DOHH2 (cell line): ENCODE measurements around the gene LRRC58.

Source experiments
- H3F3A ChIP-seq: fragments of 200-600 bp; sonication (generic), shearing (Covaris generic); 2 replicates; pipeline ENCODE4 v1.6.0; 2016; ENCODE audit warnings: antibody characterized with exemption, mild to moderate bottlenecking; ENCODE audit not compliant: control insufficient read depth, insufficient read depth
- H3K27ac ChIP-seq: fragments of 200-600 bp; sonication (generic); 2 replicates; pipeline ENCODE4 v1.5.1; 2014; ENCODE audit warnings: low read depth, mild to moderate bottlenecking, low read length, moderate library complexity
- H3K27me3 ChIP-seq: fragments of 200-600 bp; sonication (generic); 2 replicates; pipeline ENCODE4 v1.6.1; 2014; ENCODE audit warnings: mild to moderate bottlenecking, low read length, mixed read lengths; ENCODE audit not compliant: control insufficient read depth
- H3K36me3 ChIP-seq: fragments of 200-600 bp; sonication (generic); 2 replicates; pipeline ENCODE4 v1.6.1; 2014; ENCODE audit warnings: mild to moderate bottlenecking, low read length, moderate library complexity, mixed read lengths; ENCODE audit not compliant: control insufficient read depth
- H3K4me1 ChIP-seq: fragments of 200-600 bp; sonication (generic); 2 replicates; pipeline ENCODE4 v1.6.1; 2014; ENCODE audit warnings: mild to moderate bottlenecking, low read length, mixed read lengths; ENCODE audit not compliant: control insufficient read depth
- H3K4me2 ChIP-seq: fragments of 200-600 bp; sonication (generic); 2 replicates; pipeline ENCODE4 v1.6.0; 2014; ENCODE audit warnings: mild to moderate bottlenecking, low read length, moderate library complexity
- H3K4me3 ChIP-seq: fragments of 200-600 bp; sonication (generic); 2 replicates; pipeline ENCODE4 v1.5.1; 2014; ENCODE audit warnings: mild to moderate bottlenecking, low read length, mixed read lengths
- H3K79me2 ChIP-seq: fragments of 200-600 bp; sonication (generic); 2 replicates; pipeline ENCODE4 v1.6.1; 2014; ENCODE audit warnings: mild to moderate bottlenecking, low read length, mixed read lengths; ENCODE audit not compliant: control insufficient read depth
- H3K9me2 ChIP-seq: fragments of 200-600 bp; sonication (generic); replicated peaks from 2 replicates; pipeline ENCODE4 v1.6.1; 2014; ENCODE audit warnings: mild to moderate bottlenecking, low read length, mixed read lengths; ENCODE audit not compliant: control insufficient read depth
- H3K9me3 ChIP-seq: fragments of 200-600 bp; sonication (generic); 2 replicates; pipeline ENCODE4 v1.6.1; 2014; ENCODE audit warnings: antibody characterized with exemption, low read length, mixed read lengths; ENCODE audit not compliant: control insufficient read depth, insufficient read depth
- H4K20me1 ChIP-seq: fragments of 200-600 bp; sonication (generic); 2 replicates; pipeline ENCODE4 v1.6.0; 2014; ENCODE audit warnings: low read depth, mild to moderate bottlenecking, antibody characterized with exemption, low read length, moderate library complexity; ENCODE audit not compliant: control insufficient read depth, insufficient read depth
- EZH2phosphoT487 ChIP-seq: fragments of 200-600 bp; sonication (generic); IDR thresholded peaks from 2 replicates; pipeline ENCODE4 v1.6.1; 2017; ENCODE audit warnings: borderline replicate concordance, mild to moderate bottlenecking, antibody characterized with exemption, low read length, moderate library complexity, mixed read lengths
- TF ChIP-seq, protein P1 (sequence below): fragments of 200-600 bp; sonication (generic); IDR thresholded peaks from one replicate; pipeline ENCODE4 v1.5.1; 2014; ENCODE audit warnings: antibody characterized with exemption, mild to moderate bottlenecking, low read depth, low read length; ENCODE audit not compliant: poor library complexity, severe bottlenecking

The LRRC58 gene

DNA sequence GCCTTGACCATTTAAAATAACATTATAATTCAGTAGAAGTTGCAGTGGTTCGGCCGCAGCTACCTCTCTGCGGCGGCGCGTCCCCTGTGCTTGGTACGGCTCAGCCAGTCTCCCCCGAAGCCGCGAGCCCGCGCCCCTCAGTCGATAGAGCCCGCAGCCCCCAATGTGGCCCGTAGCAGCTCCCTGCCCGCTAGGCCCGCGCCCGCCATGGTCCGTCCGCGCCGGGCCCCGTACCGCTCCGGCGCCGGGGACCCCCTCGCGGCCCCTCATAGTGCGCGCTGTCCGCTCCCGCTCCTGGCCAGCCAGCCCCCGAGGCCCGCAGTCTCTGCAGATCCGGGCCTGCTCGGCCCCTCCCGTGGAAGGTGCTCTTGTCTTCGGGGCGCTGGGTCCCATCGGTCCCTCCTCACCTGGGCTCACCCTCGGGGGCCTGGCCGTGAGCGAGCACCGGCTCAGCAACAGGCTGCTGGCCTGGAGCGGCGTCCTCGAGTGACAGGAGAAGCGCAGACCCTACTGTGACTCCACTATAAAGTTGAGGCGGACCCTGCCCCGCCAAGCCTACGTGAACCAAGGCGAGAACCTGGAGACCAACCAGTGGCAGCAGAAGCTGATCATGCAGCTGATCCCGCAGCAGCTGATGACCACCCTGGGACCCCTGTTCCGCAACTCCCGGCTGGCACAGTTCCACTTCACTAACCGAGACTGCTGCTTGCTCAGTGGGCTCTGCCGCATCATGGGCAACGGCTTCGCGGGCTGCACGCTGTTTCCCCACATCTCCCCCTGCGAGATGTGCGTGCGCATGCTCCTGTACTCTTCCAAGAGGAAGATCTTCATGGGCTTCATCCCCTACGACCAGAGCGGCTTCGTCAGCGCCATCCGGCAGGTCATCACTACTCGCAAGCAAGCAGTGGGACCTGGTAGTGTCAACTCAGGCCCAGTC is 42.4 kb downstream of the LRRC58 start:
- Histone ChIP-seq H3K27me3 (no peaks in the 10 kb centered on the region), H3F3A (no peaks in the 10 kb centered on the region)

DNA sequence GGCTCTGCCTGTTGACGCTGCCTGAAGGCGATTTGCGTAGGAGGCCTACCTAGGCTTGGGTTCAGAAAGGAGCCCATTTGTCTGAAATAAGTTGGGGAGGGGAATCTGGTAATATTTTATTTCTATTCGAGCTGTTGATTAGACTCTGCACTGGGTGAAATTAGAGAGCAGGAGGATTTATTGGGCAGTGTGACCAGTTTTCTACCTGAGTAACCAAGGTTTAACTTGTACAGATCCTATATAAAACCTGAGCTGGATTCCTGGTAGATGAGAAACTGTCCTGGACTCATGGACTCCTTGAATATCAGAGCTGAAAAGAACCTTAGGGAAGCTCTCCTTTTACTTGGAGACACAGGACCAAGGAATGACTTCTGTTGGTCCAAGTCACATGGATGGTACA is 44.5 kb downstream of the LRRC58 start:
- Histone ChIP-seq H3K79me2 (no peaks in the 10 kb centered on the region), H4K20me1 (no peaks in the 10 kb centered on the region), H3K27ac (no peak overlapping the region), H3K4me2 (no peak overlapping the region), H3K9me3 (no peaks in the 10 kb centered on the region), H3K27me3 (no peaks in the 10 kb centered on the region), H3K4me1 (no peaks in the 10 kb centered on the region), H3K4me3 (no peak overlapping the region), H3K9me2 (no peaks in the 10 kb centered on the region), H3F3A (no peaks in the 10 kb centered on the region), H3K36me3 (no peaks in the 10 kb centered on the region)
- TF ChIP-seq EZH2phosphoT487 = no peak
- TF ChIP-seq, protein P1, sequence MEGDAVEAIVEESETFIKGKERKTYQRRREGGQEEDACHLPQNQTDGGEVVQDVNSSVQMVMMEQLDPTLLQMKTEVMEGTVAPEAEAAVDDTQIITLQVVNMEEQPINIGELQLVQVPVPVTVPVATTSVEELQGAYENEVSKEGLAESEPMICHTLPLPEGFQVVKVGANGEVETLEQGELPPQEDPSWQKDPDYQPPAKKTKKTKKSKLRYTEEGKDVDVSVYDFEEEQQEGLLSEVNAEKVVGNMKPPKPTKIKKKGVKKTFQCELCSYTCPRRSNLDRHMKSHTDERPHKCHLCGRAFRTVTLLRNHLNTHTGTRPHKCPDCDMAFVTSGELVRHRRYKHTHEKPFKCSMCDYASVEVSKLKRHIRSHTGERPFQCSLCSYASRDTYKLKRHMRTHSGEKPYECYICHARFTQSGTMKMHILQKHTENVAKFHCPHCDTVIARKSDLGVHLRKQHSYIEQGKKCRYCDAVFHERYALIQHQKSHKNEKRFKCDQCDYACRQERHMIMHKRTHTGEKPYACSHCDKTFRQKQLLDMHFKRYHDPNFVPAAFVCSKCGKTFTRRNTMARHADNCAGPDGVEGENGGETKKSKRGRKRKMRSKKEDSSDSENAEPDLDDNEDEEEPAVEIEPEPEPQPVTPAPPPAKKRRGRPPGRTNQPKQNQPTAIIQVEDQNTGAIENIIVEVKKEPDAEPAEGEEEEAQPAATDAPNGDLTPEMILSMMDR = no peak

More for the DNA sequence above, 42.4 kb downstream of the LRRC58 start:
- Histone ChIP-seq H3K9me3 (no peaks in the 10 kb centered on the region), H3K79me2 (no peaks in the 10 kb centered on the region), H3K4me2 (no peak overlapping the region), H3K9me2 (no peaks in the 10 kb centered on the region), H3K4me3 (no peak overlapping the region), H4K20me1 (no peaks in the 10 kb centered on the region), H3K27ac (no peak overlapping the region), H3K36me3 (no peaks in the 10 kb centered on the region), H3K4me1 (no peaks in the 10 kb centered on the region)
- no peak for TF ChIP-seq EZH2phosphoT487
- TF ChIP-seq, protein P1 = no peak

DNA sequence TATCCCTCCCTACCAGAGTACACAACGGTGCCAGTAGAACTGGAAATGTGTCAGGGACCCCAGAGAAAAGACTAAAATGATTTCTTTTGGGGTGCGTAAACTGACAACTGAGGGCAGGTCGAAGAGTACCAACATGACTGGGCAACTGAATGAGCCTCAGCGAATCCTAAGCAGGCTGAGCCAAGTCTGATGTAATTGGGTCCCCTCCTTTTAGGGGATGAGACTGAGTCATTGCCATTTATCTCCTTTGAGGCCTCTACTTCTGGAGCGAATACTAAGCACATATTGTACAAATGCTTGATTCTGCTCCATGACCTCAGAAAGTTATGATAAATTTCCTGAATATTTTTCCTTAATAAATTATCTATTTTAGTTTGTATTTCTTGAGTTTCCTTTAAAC is 46.8 kb downstream of the LRRC58 start:
- Histone ChIP-seq H3K79me2 (no peaks in the 10 kb centered on the region), H3K4me2 (no peak overlapping the region), H3K9me3 (no peaks in the 10 kb centered on the region), H3K27ac (no peak overlapping the region), H3K4me1 (no peaks in the 10 kb centered on the region), H3F3A (no peaks in the 10 kb centered on the region), H3K36me3 (no peaks in the 10 kb centered on the region), H3K27me3 (no peaks in the 10 kb centered on the region), H3K4me3 (no peak overlapping the region), H3K9me2 (no peaks in the 10 kb centered on the region), H4K20me1 (no peaks in the 10 kb centered on the region)
- no peak for TF ChIP-seq EZH2phosphoT487
- TF ChIP-seq, protein P1 = no peak
